Stimulated activated naive CD8-positive, alpha-beta T cell treated with anti-CD3 and anti-CD28 coated beads, Interleukin-15, amount 100 ng/mL, for 72 hours (primary cell): Measurements from ENCODE around the gene ADAMTSL4.
"Not testable (repeated sequence)": the region's sequence is repeated elsewhere in the genome, so short reads cannot be mapped to it uniquely, and the experiment has no call there.

Source experiments
- ATAC-seq: fragments of 150-1000 bp; cut with Tn5 transposase; 2 replicates; pipeline ENCODE4 v1.10.0; 2021; ENCODE audit warnings: mild to moderate bottlenecking, moderate library complexity
- DNase-seq, 2 donors: peaks; one replicate each; pipeline ENCODE4 v3.0.0; 2021 to 2022
- H3K27ac Mint-ChIP-seq, 2 donors: one replicate each; pipeline ENCODE4 v1.8.0; 2022; ENCODE audit warnings: mild to moderate bottlenecking in 2 of 2, mixed read lengths in 2 of 2, moderate library complexity in 2 of 2
- H3K27me3 Mint-ChIP-seq: one replicate; pipeline ENCODE4 v1.8.0; 2022; ENCODE audit warnings: mixed read lengths
- H3K4me1 Mint-ChIP-seq: one replicate; pipeline ENCODE4 v1.8.0; 2022; ENCODE audit warnings: mild to moderate bottlenecking, mixed read lengths
- H3K4me3 Mint-ChIP-seq, 2 donors: one replicate each; pipeline ENCODE4 v1.8.0; 2022; ENCODE audit warnings: mild to moderate bottlenecking in 2 of 2, mixed read lengths in 2 of 2, moderate library complexity in 1 of 2
- H3K9me3 Mint-ChIP-seq, 2 donors: one replicate each; pipeline ENCODE4 v1.8.0; 2022; ENCODE audit warnings: mixed read lengths in 2 of 2

The ADAMTSL4 gene

DNA sequence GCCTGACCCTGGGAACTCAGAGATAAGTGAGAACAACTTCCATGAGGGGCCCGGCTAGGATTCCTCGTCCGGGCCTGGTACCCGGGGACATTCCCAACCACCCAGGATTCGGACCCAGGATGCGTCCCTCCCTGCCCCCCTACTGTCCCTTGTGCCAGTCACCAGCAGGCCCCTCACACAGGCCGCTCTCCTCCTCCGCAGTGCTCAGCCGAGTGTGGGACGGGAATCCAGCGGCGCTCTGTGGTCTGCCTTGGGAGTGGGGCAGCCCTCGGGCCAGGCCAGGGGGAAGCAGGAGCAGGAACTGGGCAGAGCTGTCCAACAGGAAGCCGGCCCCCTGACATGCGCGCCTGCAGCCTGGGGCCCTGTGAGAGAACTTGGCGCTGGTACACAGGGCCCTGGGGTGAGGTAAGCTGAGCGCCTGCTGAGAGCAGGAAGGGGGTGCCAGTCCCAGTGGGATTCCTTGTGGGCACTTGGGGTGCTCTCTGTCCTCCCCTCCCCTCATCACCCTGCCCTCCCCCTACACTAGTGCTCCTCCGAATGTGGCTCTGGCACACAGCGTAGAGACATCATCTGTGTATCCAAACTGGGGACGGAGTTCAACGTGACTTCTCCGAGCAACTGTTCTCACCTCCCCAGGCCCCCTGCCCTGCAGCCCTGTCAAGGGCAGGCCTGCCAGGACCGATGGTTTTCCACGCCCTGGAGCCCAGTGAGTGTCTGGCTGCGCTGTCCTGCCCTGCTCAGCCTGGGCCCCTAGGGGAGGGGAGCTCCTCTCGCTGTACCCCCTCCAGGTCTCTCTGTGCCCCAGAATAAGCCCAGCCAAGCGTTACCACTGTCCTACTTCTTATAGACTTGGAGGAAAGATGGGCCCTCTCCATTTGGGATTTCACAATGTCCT, 9.8 kb downstream of the ADAMTSL4 start:
- DNase-seq (peak in 1 of 2 donors; percentile 11), ATAC-seq (no peak)
- peaks cover 54% of the 10 kb centered on the region for H3K4me1 Mint-ChIP-seq

DNA sequence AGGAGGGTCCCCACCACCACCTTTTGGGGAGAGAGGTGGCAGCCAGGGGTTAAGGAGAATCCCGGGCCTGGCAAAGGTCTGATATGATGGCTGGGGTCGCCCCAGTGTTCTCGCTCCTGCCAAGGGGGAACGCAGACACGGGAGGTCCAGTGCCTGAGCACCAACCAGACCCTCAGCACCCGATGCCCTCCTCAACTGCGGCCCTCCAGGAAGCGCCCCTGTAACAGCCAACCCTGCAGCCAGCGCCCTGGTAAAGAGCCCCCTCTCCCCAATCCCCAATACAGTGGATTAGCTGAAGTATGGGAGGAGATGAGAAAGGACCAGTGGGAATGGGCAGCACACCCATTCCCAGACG, 10.4 kb downstream of the ADAMTSL4 start:
- H3K4me1 Mint-ChIP-seq, result peaks cover 60% of the 10 kb centered on the region
- no peak for DNase-seq
- no peak overlapping the region for H3K27ac Mint-ChIP-seq
- no peaks in the 10 kb centered on the region for H3K27me3 Mint-ChIP-seq
- no peaks in the 10 kb centered on the region for H3K9me3 Mint-ChIP-seq
- no peak for ATAC-seq
- no peak overlapping the region for H3K4me3 Mint-ChIP-seq

More for the DNA sequence above, 9.8 kb downstream of the ADAMTSL4 start:
- Mint-ChIP-seq H3K4me3 (no peak overlapping the region), H3K27ac (peak overlapping the region in 1 of 2 donors; percentile 42), H3K27me3 (no peaks in the 10 kb centered on the region), H3K9me3 (no peaks in the 10 kb centered on the region)

DNA sequence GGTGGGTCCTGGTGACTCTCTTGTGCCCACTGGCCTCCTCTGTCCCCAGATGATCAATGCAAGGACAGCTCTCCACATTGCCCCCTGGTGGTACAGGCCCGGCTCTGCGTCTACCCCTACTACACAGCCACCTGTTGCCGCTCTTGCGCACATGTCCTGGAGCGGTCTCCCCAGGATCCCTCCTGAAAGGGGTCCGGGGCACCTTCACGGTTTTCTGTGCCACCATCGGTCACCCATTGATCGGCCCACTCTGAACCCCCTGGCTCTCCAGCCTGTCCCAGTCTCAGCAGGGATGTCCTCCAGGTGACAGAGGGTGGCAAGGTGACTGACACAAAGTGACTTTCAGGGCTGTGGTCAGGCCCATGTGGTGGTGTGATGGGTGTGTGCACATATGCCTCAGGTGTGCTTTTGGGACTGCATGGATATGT, 10.8 kb downstream of the ADAMTSL4 start:
- DNase-seq (peak; percentile 80 to 83), ATAC-seq (no peak)
- H3K4me3 Mint-ChIP-seq, result peak overlapping the region; percentile 95 to 99
- H3K27me3 Mint-ChIP-seq, result no peaks in the 10 kb centered on the region
- peaks cover 64% of the 10 kb centered on the region for H3K4me1 Mint-ChIP-seq
- H3K27ac Mint-ChIP-seq, result peak overlapping the region in 1 of 2 donors; percentile 44
- H3K9me3 Mint-ChIP-seq, result no peaks in the 10 kb centered on the region

DNA sequence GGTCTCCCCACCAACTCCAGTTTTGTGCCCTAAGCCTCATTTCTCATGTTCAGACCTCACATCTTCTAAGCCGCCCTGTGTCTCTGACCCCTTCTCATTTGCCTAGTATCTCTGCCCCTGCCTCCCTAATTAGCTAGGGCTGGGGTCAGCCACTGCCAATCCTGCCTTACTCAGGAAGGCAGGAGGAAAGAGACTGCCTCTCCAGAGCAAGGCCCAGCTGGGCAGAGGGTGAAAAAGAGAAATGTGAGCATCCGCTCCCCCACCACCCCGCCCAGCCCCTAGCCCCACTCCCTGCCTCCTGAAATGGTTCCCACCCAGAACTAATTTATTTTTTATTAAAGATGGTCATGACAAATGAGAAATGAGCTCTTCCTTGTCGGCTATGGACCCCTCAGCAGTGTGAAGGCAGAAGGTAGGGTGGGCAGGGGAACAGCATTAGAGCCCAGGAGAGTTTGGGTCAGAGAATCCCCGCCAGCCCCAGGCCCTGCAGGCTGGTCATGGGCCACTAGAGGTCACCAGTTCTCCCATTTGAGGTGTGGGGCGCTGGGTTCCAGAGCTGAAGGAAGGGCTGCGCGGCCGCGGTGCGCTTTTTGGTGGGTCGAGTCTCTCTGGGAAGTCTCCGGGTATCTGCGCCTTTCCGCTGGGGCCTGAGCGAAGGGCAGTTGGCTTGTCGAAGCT, 11.5 kb downstream of the ADAMTSL4 start:
- Mint-ChIP-seq H3K27me3 (no peaks in the 10 kb centered on the region), H3K9me3 (no peaks in the 10 kb centered on the region), H3K4me1 (peaks cover 70% of the 10 kb centered on the region), H3K4me3 (peak overlapping the region; percentile 95 to 99), H3K27ac (peak overlapping the region; percentile 99 to 100)
- ATAC-seq (peak; percentile 50), DNase-seq (peak; percentile 87 to 91)

DNA sequence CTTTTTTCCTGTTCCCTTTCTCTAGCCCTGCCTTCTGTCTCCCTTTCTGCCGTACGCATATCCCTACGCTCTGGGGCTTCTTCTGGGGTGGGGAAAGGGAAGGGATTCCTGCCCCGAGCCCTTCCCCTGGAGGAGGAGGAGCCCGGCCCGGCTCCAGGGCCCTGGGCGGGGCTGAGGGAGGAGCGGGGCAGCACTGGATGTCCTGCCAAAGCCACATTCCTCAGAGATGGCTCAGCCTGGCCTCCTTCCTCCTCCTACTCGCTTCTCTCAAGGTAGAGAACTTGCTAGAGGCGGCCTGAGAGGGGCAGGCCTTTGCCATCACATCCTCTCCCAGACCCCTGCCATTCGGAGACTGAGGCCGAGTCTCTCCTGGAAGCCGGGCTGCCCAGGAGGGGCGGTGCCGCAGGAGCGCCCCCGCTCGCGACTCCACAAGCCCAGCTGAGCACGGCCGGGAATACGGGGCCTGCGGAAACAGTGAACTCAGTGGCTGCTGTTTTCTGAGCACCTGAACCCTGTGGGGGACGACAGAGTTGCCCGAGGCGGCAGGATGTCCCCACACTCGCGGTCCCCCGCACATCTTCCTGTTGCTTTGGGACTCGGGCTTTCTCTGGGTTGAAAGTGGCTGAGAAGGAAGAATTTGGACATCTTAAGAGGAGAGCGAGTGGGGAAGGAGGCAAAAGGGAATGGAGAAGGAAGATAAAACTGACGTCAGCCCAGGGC, 12.2 kb downstream of the ADAMTSL4 start:
- Mint-ChIP-seq H3K9me3 (no peaks in the 10 kb centered on the region), H3K4me3 (peak overlapping the region; percentile 95 to 99), H3K27me3 (no peaks in the 10 kb centered on the region), H3K4me1 (peaks cover 72% of the 10 kb centered on the region), H3K27ac (peak overlapping the region; percentile 99 to 100)
- DNase-seq (peak; percentile 76 to 78), ATAC-seq (peak; percentile 38)

DNA sequence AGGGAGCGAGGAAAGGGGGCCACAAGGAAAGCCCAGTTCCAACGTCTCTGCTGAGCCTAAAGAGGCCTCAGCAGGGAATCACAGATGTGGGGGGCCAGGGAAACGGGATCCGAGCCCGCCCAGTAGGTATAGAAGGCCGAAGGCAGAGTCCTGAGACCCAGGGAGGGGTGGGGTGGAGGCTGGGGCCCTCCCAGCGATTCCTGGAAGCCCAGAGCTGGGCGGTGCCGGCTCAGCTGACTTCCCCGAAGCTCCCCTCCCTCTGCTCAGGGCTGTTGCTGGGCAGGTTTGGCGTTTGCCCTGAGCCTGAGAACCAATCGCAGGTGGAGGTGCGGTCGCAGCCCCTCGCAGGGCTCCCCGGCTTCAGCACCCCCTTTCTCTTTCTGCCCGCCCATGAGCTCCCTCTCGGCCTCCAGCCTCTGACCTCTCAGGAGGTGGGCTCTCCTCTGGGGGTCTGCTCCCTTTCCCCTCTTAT, 12.8 kb downstream of the ADAMTSL4 start:
- Mint-ChIP-seq H3K27ac (peak overlapping the region; percentile 99 to 100), H3K4me1 (peaks cover 76% of the 10 kb centered on the region), H3K4me3 (peak overlapping the region; percentile 95 to 99), H3K9me3 (no peaks in the 10 kb centered on the region), H3K27me3 (no peaks in the 10 kb centered on the region)
- ATAC-seq (peak; percentile 70), DNase-seq (peak; percentile 90 to 92)

DNA sequence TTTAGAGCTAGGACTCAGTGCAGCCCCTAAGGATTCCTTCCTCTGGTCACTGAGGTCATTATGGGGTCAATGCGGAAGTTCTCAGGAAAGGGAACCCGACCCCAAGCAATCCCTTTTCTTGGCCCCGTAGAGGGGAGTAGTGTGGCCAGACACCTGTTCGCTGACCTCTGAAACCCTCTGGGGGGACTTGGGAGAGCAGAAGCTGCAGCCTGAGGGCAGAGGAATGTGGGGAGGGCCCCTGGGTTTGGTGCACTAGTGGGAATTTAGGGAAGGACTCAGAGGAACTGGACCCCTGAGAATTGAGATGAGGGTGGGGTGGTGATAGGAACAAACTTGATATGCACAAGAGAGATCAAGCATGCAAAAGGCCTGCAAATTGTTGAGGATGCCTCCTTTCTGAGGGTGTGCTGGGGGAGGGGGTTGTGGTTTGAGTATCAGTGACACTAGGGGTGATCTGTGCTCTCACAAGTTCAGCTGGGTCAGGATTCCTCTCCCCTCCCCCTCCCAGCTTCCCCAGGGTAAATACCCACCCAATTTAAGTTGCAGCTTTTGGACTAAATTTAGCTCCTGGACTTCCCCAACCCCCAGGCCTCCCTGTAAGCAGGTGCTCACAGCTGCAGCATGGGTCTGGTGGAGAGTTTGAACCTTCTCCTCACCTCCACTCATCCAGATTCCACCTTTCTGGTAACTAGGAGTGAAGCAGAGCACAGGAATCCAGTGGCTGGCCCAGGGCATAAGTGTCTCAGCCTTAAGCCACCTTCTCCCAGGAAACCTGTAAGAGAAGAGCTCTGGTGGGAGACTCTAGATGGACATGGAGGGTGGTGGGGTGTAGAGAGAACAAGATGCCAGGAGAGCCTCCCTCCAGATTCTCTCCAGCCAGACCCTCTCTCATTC, 13.5 kb downstream of the ADAMTSL4 start:
- peak overlapping the region; percentile 95 to 99 for H3K4me3 Mint-ChIP-seq
- ATAC-seq (peak; percentile 63), DNase-seq (peak; percentile 86 to 93)
- no peaks in the 10 kb centered on the region for H3K27me3 Mint-ChIP-seq
- H3K9me3 Mint-ChIP-seq, result no peaks in the 10 kb centered on the region
- H3K4me1 Mint-ChIP-seq, result peaks cover 83% of the 10 kb centered on the region
- H3K27ac Mint-ChIP-seq, result peak overlapping the region; percentile 99 to 100

DNA sequence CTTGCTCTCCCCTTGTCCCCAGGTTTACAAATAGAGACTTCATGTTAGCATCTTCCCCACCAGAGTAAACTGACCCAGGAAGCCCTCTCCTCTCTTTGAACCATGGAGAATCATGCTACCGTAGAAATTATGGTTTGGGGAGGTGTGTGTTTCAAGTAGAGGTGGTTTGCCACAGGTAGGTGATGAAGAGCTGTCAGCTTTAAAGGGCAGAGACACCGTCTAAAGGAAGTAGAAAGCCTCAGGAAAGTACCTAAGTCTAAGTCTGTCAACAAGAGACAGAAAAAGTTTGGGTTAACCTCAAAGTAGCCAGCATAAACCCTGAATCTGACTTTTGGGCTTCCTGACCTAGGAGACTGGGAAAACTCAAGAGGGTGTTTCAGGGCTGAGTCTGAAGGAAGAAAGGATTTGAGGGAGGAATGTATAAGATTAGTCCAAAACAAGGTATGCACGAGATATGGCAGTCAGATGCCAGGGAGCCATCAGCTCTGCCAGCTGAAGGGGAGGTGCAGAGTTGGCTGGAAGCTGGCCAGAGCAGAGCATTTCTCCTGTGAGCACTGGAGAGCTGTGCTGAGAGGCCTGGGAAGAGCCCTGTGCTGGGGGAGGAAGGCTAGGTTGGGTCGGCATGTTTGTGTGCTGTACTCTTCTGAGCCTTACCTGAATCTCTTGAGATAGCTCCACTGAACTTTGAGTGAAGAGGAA, 14.3 kb downstream of the ADAMTSL4 start:
- H3K4me1 Mint-ChIP-seq, result peaks cover 91% of the 10 kb centered on the region

DNA sequence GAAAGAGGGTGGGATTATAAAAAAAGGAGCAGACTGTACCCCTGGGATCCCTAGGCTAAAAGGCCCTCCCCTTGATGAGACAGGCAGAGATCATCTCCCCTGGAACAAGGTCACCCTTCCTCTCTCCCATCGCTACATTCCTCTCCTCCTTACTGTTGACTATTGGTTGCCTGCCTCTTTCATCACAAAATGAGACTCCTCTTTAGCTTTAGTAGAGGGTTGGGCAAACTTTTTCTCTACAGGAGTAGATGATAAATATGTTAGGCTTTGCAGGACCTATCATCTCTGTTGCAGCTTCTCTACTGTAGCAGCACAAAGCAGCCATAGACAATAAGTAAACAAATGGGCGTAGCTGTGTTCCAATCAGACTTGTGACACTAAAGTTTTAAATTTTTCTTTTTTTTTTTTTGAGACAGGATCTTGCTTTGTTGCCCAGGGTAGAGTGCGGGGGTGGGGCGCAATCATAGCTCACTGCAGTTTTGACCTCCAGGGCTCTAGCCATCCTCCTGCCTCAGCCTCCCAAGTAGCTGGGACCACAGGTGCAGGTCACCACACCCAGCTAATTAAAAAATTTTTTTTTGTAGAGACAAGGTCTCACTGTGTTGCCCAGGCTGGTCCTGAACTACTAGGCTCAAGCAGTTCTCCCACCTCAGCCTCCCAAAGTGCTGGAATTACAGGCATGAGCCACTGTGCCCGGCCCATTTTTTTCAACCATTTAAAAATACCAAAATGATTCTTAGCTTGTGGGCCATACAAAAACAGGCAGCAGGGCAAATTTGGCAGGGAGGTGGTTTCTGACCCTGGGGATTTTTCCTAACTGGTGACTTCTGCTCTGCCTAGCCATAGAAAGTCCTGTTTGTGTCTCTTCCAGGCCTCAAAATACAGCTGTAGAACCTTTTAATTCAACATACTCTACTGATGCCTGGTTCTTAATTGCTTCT, 15.1 kb downstream of the ADAMTSL4 start:
- peaks cover 96% of the 10 kb centered on the region for H3K4me1 Mint-ChIP-seq
- H3K27ac Mint-ChIP-seq, result peak overlapping the region; percentile 99 to 100
- DNase-seq (peak in 1 of 2 donors; percentile 37), ATAC-seq (no peak)
- H3K9me3 Mint-ChIP-seq, result no peaks in the 10 kb centered on the region
- peak overlapping the region; percentile 95 to 99 for H3K4me3 Mint-ChIP-seq
- H3K27me3 Mint-ChIP-seq, result no peaks in the 10 kb centered on the region

More for the DNA sequence above, 14.3 kb downstream of the ADAMTSL4 start:
- ATAC-seq, result peak; percentile 55
- Mint-ChIP-seq H3K27me3 (no peaks in the 10 kb centered on the region), H3K27ac (peak overlapping the region; percentile 99 to 100), H3K9me3 (no peaks in the 10 kb centered on the region), H3K4me3 (peak overlapping the region; percentile 95 to 99)
- peak; percentile 44 to 60 for DNase-seq

DNA sequence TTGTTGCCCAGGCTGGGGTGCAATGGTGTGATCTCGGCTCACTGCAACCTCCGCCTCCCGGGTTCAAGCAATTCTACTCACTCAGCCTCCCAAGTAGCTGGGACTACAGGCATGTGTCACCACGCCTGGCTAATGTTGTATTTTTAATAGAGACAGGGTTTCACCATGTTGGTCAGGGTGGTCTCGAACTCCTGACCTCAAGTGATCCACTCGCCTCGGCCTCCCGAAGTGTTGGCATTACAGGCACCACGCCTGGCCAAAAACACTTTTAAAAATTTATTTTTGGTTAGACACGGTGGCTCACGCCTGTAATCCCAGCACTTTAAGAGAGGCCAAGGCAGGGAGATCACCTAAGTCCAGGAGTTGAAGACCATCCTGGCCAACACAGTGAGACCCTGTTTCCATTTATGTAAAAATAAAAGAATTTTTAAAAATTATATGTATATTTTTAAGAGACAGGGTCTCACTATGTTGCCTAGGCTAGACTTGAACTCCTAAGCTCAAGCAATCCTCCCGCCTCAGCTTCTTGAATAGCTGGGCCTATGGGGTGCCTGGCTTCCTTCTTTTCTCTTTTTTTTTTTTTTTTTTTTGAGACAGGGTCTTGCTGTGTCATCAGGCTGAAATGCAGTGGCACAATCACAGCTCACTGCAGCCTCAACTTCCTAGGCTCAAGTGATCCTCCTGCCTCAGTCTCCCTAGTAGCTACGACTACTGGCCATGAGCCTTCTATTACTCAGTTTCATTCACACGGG, 16.2 kb downstream of the ADAMTSL4 start:
- Mint-ChIP-seq H3K4me3 (peak overlapping the region; percentile 95 to 99), H3K27ac (peak overlapping the region; percentile 88 to 98), H3K4me1 (peaks cover 96% of the 10 kb centered on the region)
- peak in 1 of 2 donors; percentile 10 for DNase-seq
- H3K27me3 Mint-ChIP-seq, ATAC-seq, H3K9me3 Mint-ChIP-seq: not testable (repeated sequence)

DNA sequence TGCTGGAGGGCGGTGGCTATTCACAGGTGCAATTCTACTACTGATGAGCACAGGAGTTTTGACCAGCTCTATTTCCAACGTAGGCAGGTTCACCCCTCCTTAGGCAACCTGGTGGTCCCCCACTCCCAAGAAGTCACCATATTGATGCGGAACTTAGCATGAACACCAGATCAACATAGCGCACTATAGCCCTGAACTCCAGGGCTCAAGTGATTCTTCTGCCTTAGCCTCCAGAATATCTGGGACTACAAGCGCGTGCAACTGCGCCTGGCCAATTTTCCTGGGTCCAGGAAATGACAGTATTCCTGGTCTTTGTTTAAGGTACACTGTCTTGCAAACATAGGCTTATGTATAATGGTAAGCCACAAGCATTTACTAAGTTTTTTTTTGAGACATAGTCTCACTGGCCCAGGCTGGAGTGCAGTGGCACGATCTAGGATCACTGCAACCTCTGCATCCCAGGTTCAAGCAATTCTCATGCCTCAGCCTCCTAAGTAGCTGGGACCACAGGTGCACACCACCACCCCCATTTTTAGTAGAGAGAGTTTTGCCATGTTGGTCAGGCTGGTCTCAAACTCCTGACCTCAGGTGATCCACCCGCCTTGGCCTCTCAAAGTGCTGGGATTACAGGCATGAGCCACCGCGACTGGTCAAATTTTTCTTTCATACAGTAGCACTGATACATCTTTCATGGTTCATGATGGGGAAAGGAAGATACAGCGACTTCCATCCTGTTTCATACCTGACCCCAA, 17.6 kb downstream of the ADAMTSL4 start:
- peak overlapping the region; percentile 97 to 98 for H3K27ac Mint-ChIP-seq
- no peaks in the 10 kb centered on the region for H3K27me3 Mint-ChIP-seq
- H3K9me3 Mint-ChIP-seq, result no peaks in the 10 kb centered on the region
- peak overlapping the region; percentile 82 to 89 for H3K4me3 Mint-ChIP-seq
- peak in 1 of 2 donors; percentile 14 for DNase-seq
- H3K4me1 Mint-ChIP-seq, result peaks cover 95% of the 10 kb centered on the region
- ATAC-seq, result no peak

DNA sequence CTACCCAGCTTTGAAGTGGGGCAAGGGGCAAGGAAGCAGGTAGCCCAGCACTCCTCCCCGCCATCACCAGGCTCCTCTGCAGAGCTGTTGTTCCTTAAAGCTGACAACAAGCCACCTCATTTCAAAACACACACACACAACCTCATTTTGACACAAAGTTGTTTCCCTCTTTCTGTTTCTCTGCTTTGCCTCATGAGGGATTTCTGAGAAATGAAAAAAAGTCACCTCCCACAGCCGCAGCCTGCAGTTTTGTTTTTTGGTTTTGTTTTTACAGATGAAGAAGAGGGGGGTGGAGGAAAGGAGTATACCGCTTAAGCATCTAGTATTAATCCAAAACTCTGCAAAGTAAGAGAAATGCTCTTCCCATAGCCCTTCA, 18.1 kb downstream of the ADAMTSL4 start:
- H3K27me3 Mint-ChIP-seq, result no peaks in the 10 kb centered on the region
- H3K9me3 Mint-ChIP-seq, result no peaks in the 10 kb centered on the region
- DNase-seq (peak; percentile 81 to 84), ATAC-seq (peak; percentile 60)
- H3K4me3 Mint-ChIP-seq, result peak overlapping the region; percentile 82 to 89
- H3K27ac Mint-ChIP-seq, result peak overlapping the region; percentile 97 to 98
- peaks cover 97% of the 10 kb centered on the region for H3K4me1 Mint-ChIP-seq
